GM12878 (cell line): ENCODE measurements around the gene GPER1. TPM values are rescaled to one million over a fixed set of nuclear protein-coding genes. Genes with fewer than 3 reads are reported as not detected.

Source experiments
- ATAC-seq: fragments of 200-7000 bp; cut with Tn5 transposase; 3 replicates; pipeline ENCODE4 v1.9.1; 2020; ENCODE audit warnings: mild to moderate bottlenecking, moderate library complexity
- BruUV-seq: library from RNA; stranded (reverse); fragments of 400-500 nt; replicated peaks from 2 replicates; lab custom pipeline; 2021; lab: Mats Ljungman, UMichigan
- CTCF ChIA-PET: fragments of 300-600 bp; sonication (Branson Sonifier 250); formaldehyde crosslinking; extraction: SDS; loops from one replicate; lab custom pipeline; 2021; ENCODE audit warnings: inconsistent platforms; lab: Yijun Ruan, JAX
- POLR2A ChIA-PET: fragments of 350-600 bp; formaldehyde crosslinking; extraction: SDS; loops from one replicate; lab custom pipeline; 2021; ENCODE audit warnings: inconsistent platforms; lab: Charles Lee
- RAD21 ChIA-PET: fragments of 300-600 bp; sonication (Branson Sonifier 250); formaldehyde crosslinking; loops from one replicate; lab custom pipeline; 2023; ENCODE audit warnings: antibody characterized with exemption; ENCODE audit not compliant: unreplicated experiment; lab: Charles Lee
- SMC1A ChIA-PET: fragments of 300-600 bp; sonication (Branson Sonifier 250); formaldehyde crosslinking; loops from one replicate; lab custom pipeline; 2023; ENCODE audit not compliant: unreplicated experiment, uncharacterized antibody; lab: Charles Lee
- DNase-seq: peaks from one replicate; pipeline ENCODE4 v3.0.0-alpha.2; 2011; ENCODE audit warnings: low read depth, low spot score
- FAIRE-seq: peaks from 3 replicates; lab custom pipeline; 2011; peaks lifted over from hg19 to GRCh38; lab: Jason Lieb, UNC
- H2AFZ ChIP-seq: 2 replicates; pipeline ENCODE4 v1.6.0; 2011; ENCODE audit warnings: low read depth, low read length, control low read depth; ENCODE audit not compliant: control insufficient read depth
- H3K27ac ChIP-seq: 2 replicates; pipeline ENCODE4 v1.5.1; 2011; ENCODE audit warnings: control low read depth; ENCODE audit not compliant: control insufficient read depth, insufficient read depth
- H3K27me3 ChIP-seq, 2 experiments: replicated peaks in 1 of 2; 2 replicates each; pipeline versions ENCODE4 v1.6.0 to v1.6.1; 2011; ENCODE audit warnings: low read length in 1 of 2; ENCODE audit not compliant: control insufficient read depth in 2 of 2, insufficient read depth in 2 of 2
- H3K36me3 ChIP-seq, 2 experiments: 2 replicates each; pipeline ENCODE4 v1.5.1; 2011; ENCODE audit warnings: low read length in 1 of 2; ENCODE audit not compliant: control insufficient read depth in 2 of 2, insufficient read depth in 2 of 2
- H3K4me1 ChIP-seq: 2 replicates; pipeline ENCODE4 v1.6.1; 2011; ENCODE audit warnings: mild to moderate bottlenecking, low read length, moderate library complexity, mixed read lengths; ENCODE audit not compliant: control insufficient read depth, insufficient read depth
- H3K4me2 ChIP-seq: 2 replicates; pipeline ENCODE4 v1.6.0; 2011; ENCODE audit warnings: control low read depth; ENCODE audit not compliant: control insufficient read depth, insufficient read depth
- H3K4me3 ChIP-seq: fragments of 200-600 bp; sonication (generic); 2 replicates; pipeline ENCODE4 v1.5.1; 2016
- H3K79me2 ChIP-seq: 2 replicates; pipeline ENCODE4 v1.6.0; 2011; ENCODE audit warnings: low read length; ENCODE audit not compliant: control insufficient read depth, insufficient read depth
- H3K9ac ChIP-seq: 2 replicates; pipeline ENCODE4 v1.8.0; 2011; ENCODE audit warnings: low read length, control low read depth, mixed read lengths; ENCODE audit not compliant: control insufficient read depth, insufficient read depth
- H3K9me3 ChIP-seq: replicated peaks from 3 replicates; pipeline ENCODE4 v1.5.1; 2011; ENCODE audit warnings: mild to moderate bottlenecking, low read length; ENCODE audit not compliant: control insufficient read depth, insufficient read depth
- H4K20me1 ChIP-seq: 2 replicates; pipeline ENCODE4 v1.6.0; 2011; ENCODE audit not compliant: control insufficient read depth, insufficient read depth
- BACH1 ChIP-seq: fragments of 450-650 bp; IDR thresholded peaks from 2 replicates; pipeline ENCODE4 v1.6.1; 2017; ENCODE audit warnings: mild to moderate bottlenecking, borderline replicate concordance
- CEBPB ChIP-seq, 2 experiments: fragments of 150-350 bp in 1 of 2; IDR thresholded peaks; 2 replicates each; pipeline ENCODE4 v1.6.1; 2012 to 2014; ENCODE audit warnings: low read depth in 2 of 2, low read length in 2 of 2, borderline replicate concordance in 1 of 2, inconsistent platforms in 1 of 2
- SMARCA5 ChIP-seq: fragments of 450-650 bp; IDR thresholded peaks from 2 replicates; pipeline ENCODE4 v1.6.1; 2017; ENCODE audit warnings: mild to moderate bottlenecking
- TARDBP ChIP-seq: IDR thresholded peaks from 2 replicates; pipeline ENCODE4 v1.6.1; 2016; ENCODE audit warnings: borderline replicate concordance
- WGBS: methylation state at CpG from one replicate; pipeline ENCODE4 v1.1.6; 2016; ENCODE audit warnings: low lambda C conversion rate; ENCODE audit not compliant: insufficient replicate concordance, insufficient coverage; ENCODE audit errors: missing lambda C conversion rate; 5-methylcytosine and 5-hydroxymethylcytosine counted together
- in situ Hi-C: fragments of 300-500 bp; cut with MboI; formaldehyde crosslinking; loops from 9 replicates; pipeline ENCODE4 v1.14.3; 2018; ENCODE audit warnings: mixed read lengths
- intact Hi-C: fragments of 100-400 bp; cut with micrococcal nuclease; formaldehyde crosslinking; loops from one replicate; pipeline ENCODE4 v1.14.2; 2022; ENCODE audit not compliant: unreplicated experiment
- polyA plus RNA-seq, 11 experiments: library from polyadenylated mRNA; depleted of rRNA in 4 of 11; unstranded in 6 of 11; stranded (reverse) in 5 of 11; fragments of >200 nt; fragmentation: Nextera tagmentation in 4 of 11; fragmentation: Illumina TruSeq in 1 of 11; extraction: Ambion mirVana in 4 of 11; extraction: Trizol in 1 of 11; gene quantifications; 1 replicate in 1 of 11; 2 replicates in 10 of 11; pipeline versions ENCODE4 v1.2.1 to v1.2.3, GENCODE V29; 2011 to 2016; ENCODE audit warnings: inconsistent platforms in 2 of 11, missing spikeins in 2 of 11, low read depth in 1 of 11
- total RNA-seq, 4 experiments: library from RNA; depleted of rRNA in 3 of 4; stranded (reverse); fragments of >200 nt in 3 of 4; fragmentation: Illumina TruSeq in 1 of 4; extraction: Trizol in 1 of 4; gene quantifications; 2 replicates each; pipeline versions ENCODE4 v1.2.1 to v1.2.3, GENCODE V29; 2013 to 2021
- TF ChIP-seq, protein P1 (sequence below): fragments of 450-650 bp; IDR thresholded peaks from 2 replicates; pipeline ENCODE4 v1.6.1; 2017; ENCODE audit warnings: antibody characterized with exemption, mild to moderate bottlenecking, moderate library complexity
- TF ChIP-seq, protein P2 (sequence below): IDR thresholded peaks from 2 replicates; pipeline ENCODE4 v1.6.1; 2011; ENCODE audit warnings: borderline replicate concordance, low read depth, mild to moderate bottlenecking, moderate library complexity, mixed read lengths, low read length; ENCODE audit not compliant: insufficient read depth; ENCODE audit errors: extremely low read length
- TF ChIP-seq, protein P3 (sequence below): fragments of 450-650 bp; formaldehyde crosslinking; IDR thresholded peaks from 2 replicates; pipeline ENCODE4 v1.4.0; 2022; ENCODE audit warnings: mild to moderate bottlenecking, moderate library complexity
- TF ChIP-seq, protein P4 (sequence below): fragments of 450-650 bp; IDR thresholded peaks from 2 replicates; pipeline ENCODE4 v1.6.1; 2017; ENCODE audit warnings: mild to moderate bottlenecking

The GPER1 gene
- total and polyA plus RNA-seq, 10 of the 15 experiments (the other 5 are each of a cell fraction or from before 2014, with no cell fraction given): 0.03 to 6.5 (median 2.6) TPM

DNA sequence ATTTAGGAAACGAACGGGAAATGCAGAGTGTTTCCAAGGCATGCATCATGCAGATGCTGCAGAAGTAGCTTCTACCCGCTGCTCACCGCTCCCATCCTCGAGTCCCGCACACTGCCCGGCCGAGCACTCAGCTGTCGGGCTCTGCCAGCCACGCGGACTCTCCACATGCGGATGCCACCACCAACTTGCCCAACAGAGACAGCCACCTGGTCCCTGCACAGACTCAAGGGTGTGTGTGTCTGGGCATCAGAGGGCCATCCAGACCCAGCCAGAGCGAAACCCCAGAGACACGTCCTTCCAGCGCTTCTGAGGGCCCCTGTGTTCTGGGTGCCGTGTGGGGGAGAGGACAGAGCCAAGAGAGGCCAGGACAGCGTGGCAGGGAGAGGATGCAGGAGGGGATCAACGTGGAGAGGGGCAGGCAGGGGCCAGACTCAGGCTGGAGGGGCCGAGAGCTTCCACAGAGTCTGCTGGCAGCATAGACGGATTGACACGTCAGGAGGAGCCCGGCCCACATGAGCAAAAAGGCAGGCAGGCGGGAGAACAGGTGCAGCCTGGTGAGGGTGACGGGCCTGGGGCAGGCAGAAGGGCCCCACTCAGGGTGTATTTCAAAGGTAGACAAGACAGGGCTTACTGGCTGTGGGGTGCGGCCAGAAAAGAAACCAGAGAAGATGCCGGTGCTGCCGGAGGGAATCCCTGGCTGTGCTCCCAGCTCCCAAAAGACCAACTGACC is 18.3 kb downstream of the GPER1 start (continued):
- TF ChIP-seq, protein P1, sequence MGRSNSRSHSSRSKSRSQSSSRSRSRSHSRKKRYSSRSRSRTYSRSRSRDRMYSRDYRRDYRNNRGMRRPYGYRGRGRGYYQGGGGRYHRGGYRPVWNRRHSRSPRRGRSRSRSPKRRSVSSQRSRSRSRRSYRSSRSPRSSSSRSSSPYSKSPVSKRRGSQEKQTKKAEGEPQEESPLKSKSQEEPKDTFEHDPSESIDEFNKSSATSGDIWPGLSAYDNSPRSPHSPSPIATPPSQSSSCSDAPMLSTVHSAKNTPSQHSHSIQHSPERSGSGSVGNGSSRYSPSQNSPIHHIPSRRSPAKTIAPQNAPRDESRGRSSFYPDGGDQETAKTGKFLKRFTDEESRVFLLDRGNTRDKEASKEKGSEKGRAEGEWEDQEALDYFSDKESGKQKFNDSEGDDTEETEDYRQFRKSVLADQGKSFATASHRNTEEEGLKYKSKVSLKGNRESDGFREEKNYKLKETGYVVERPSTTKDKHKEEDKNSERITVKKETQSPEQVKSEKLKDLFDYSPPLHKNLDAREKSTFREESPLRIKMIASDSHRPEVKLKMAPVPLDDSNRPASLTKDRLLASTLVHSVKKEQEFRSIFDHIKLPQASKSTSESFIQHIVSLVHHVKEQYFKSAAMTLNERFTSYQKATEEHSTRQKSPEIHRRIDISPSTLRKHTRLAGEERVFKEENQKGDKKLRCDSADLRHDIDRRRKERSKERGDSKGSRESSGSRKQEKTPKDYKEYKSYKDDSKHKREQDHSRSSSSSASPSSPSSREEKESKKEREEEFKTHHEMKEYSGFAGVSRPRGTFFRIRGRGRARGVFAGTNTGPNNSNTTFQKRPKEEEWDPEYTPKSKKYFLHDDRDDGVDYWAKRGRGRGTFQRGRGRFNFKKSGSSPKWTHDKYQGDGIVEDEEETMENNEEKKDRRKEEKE: no peak

DNA sequence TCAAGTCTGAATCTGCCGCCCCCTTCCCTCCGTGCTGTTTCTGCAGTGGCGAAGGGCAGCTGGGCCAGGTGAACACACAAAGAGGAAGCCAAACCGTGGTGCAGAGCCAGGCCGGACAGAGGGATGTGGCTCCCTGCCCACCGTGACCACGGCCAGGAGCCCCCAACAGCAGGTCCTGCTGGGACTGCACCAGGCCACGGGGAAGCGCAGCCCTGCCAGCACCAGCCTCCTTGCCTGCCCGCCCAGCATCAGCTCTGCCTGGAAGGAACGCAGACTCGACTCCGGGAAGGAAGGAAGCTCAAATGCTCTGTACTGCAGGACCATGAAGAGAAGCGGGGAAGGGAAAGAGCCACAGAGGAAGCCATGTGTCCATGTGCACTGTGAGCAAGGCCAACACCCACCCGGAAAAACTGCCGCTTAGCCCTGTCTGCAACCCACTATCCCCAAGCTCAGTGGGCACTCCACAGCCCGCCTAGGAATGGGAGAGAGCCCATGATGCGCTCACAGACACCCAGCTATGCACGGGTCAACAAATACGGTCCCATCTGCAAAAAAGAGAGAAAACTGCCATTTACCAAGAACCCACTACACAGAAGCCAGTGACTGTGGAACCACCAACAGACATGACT is 19.0 kb downstream of the GPER1 start:
- no peak overlapping the region for H3K9ac ChIP-seq
- peaks cover 0 to 1% of the 10 kb centered on the region in 2 experiments; a peak in 3 of 4 replicates for H3K36me3 ChIP-seq
- ATAC-seq (no peak), FAIRE-seq (no peak), DNase-seq (no peak)
- ChIA-PET RAD21 (interaction anchor here (1.4 kb wide), 1 partner anchor 21 kb away, joined by 4 read pairs; no protein-coding TSS in a partner anchor), SMC1A (interaction anchor here (0.8 to 1.3 kb wide), 2 partner anchors 21 to 62 kb away, joined by 3 to 7 read pairs; no protein-coding TSS in a partner anchor), CTCF (interaction anchor here (6.1 kb wide), 1 partner anchor 20 kb away, joined by 77 read pairs; the partner anchor contains the start of gene GPER1), POLR2A (no interaction called here)
- no peaks in the 10 kb centered on the region for H3K9me3 ChIP-seq
- no peak overlapping the region for H2AFZ ChIP-seq
- no peaks in the 10 kb centered on the region for H4K20me1 ChIP-seq
- no peak overlapping the region for H3K27ac ChIP-seq
- intact Hi-C loops: no loop called here
- H3K4me3 ChIP-seq: no peak overlapping the region
- H3K27me3 ChIP-seq: no peaks in the 10 kb centered on the region
- H3K4me2 ChIP-seq: no peak overlapping the region
- H3K4me1 ChIP-seq: peaks cover 33% of the 10 kb centered on the region
- 92% methylated on average over 20 of the region's 20 CpGs for WGBS
- H3K79me2 ChIP-seq: peaks cover 4% of the 10 kb centered on the region
- in situ Hi-C loops: no loop called here
- no TSS peak for BruUV-seq
- TF ChIP-seq, protein P2, sequence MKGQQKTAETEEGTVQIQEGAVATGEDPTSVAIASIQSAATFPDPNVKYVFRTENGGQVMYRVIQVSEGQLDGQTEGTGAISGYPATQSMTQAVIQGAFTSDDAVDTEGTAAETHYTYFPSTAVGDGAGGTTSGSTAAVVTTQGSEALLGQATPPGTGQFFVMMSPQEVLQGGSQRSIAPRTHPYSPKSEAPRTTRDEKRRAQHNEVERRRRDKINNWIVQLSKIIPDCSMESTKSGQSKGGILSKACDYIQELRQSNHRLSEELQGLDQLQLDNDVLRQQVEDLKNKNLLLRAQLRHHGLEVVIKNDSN: no peak
- TF ChIP-seq SMARCA5: no peak
- TF ChIP-seq, protein P3, sequence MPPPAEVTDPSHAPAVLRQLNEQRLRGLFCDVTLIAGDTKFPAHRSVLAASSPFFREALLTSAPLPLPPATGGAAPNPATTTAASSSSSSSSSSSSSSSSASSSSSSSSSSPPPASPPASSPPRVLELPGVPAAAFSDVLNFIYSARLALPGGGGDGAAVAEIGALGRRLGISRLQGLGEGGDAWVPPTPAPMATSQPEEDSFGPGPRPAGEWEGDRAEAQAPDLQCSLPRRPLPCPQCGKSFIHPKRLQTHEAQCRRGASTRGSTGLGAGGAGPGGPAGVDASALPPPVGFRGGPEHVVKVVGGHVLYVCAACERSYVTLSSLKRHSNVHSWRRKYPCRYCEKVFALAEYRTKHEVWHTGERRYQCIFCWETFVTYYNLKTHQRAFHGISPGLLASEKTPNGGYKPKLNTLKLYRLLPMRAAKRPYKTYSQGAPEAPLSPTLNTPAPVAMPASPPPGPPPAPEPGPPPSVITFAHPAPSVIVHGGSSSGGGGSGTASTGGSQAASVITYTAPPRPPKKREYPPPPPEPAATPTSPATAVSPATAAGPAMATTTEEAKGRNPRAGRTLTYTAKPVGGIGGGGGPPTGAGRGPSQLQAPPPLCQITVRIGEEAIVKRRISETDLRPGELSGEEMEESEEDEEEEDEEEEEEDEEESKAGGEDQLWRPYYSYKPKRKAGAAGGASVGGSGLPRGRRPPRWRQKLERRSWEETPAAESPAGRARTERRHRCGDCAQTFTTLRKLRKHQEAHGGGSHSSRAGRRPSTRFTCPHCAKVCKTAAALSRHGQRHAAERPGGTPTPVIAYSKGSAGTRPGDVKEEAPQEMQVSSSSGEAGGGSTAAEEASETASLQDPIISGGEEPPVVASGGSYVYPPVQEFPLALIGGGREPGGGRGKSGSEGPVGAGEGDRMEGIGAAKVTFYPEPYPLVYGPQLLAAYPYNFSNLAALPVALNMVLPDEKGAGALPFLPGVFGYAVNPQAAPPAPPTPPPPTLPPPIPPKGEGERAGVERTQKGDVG (CRISPR knock-in tag): no peak
- TF ChIP-seq, protein P4, sequence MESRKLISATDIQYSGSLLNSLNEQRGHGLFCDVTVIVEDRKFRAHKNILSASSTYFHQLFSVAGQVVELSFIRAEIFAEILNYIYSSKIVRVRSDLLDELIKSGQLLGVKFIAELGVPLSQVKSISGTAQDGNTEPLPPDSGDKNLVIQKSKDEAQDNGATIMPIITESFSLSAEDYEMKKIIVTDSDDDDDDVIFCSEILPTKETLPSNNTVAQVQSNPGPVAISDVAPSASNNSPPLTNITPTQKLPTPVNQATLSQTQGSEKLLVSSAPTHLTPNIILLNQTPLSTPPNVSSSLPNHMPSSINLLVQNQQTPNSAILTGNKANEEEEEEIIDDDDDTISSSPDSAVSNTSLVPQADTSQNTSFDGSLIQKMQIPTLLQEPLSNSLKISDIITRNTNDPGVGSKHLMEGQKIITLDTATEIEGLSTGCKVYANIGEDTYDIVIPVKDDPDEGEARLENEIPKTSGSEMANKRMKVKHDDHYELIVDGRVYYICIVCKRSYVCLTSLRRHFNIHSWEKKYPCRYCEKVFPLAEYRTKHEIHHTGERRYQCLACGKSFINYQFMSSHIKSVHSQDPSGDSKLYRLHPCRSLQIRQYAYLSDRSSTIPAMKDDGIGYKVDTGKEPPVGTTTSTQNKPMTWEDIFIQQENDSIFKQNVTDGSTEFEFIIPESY: no peak
- TF ChIP-seq TARDBP: no peak
- TF ChIP-seq BACH1: no peak
- TF ChIP-seq CEBPB (IDR thresholded peaks at IDR 0.05; ENCODE audit: borderline replicate concordance in 1 of 2, low read depth in 2 of 2, low read length in 2 of 2): no peak
